HG03108 (cell line): ENCODE data around the gene CDX2.
"Not testable (repeated sequence)": the region's sequence is repeated elsewhere in the genome, so short reads cannot be mapped to it uniquely, and the experiment has no call there.

Experiments
- ATAC-seq: cut with Tn5 transposase; IDR thresholded peaks from one replicate; pipeline ENCODE4 v1.9.1; 2021; ENCODE audit warnings: moderate library complexity; ENCODE audit not compliant: unreplicated experiment

CDX2 gene

GRCh38 chr13:27969082-27969865 lies at the start of gene CDX2:
Gene CDX2 (minus strand): TSS chr13:27969315. CDS start chr13:27969006, 309 bp downstream.
- ATAC-seq = no peak

GRCh38 chr13:28014301-28014700 lies 45.2 kb upstream of the CDX2 start:
- no peak for ATAC-seq

- no peak for ATAC-seq
These were observed 44.4 kb upstream of the CDX2 start for GRCh38 chr13:28013482-28013881.

- ATAC-seq = peak; percentile 83
These were observed 43.8 kb upstream of the CDX2 start for GRCh38 chr13:28012896-28013295.

GRCh38 chr13:28012383-28012782 lies 43.3 kb upstream of the CDX2 start:
- ATAC-seq = no peak

- ATAC-seq = no peak
These were observed 40.9 kb upstream of the CDX2 start for GRCh38 chr13:28010046-28010445.

GRCh38 chr13:28005016-28005415 lies 35.9 kb upstream of the CDX2 start:
- ATAC-seq = not testable (repeated sequence)

GRCh38 chr13:28002886-28003698 lies 34.0 kb upstream of the CDX2 start:
- no peak for ATAC-seq

GRCh38 chr13:28001837-28002473 lies 32.8 kb upstream of the CDX2 start:
- ATAC-seq = no peak

- ATAC-seq = no peak
These were observed 31.9 kb upstream of the CDX2 start for GRCh38 chr13:28001049-28001448.

GRCh38 chr13:28000567-28000966 lies 31.5 kb upstream of the CDX2 start:
- ATAC-seq = no peak

- ATAC-seq = no peak
These were observed 28.9 kb upstream of the CDX2 start for GRCh38 chr13:27997904-27998522.

- no peak for ATAC-seq
These were observed 22.8 kb upstream of the CDX2 start for GRCh38 chr13:27991881-27992280.

- ATAC-seq = no peak
These were observed 19.4 kb upstream of the CDX2 start, which contains the start of gene URAD for GRCh38 chr13:27988520-27988919. Gene URAD (minus strand): TSS chr13:27988693. CDS start chr13:27988637, 56 bp downstream.

GRCh38 chr13:27985600-27985999 lies 16.5 kb upstream of the CDX2 start:
- no peak for ATAC-seq

- ATAC-seq = no peak
These were observed 13.2 kb upstream of the CDX2 start for GRCh38 chr13:27982361-27982760.

- ATAC-seq = no peak
These were observed 12.0 kb upstream of the CDX2 start for GRCh38 chr13:27981006-27981708.

- no peak for ATAC-seq
These were observed 11.3 kb upstream of the CDX2 start for GRCh38 chr13:27980280-27980998.

- ATAC-seq = no peak
These were observed 10.7 kb upstream of the CDX2 start for GRCh38 chr13:27979765-27980279.
